Activated T-cell treated with anti-CD3 and anti-CD28 coated beads, Interleukin-2, amount 50 U/mL, for 1 hour (primary cell): ENCODE data around the gene ARHGEF16.

Experiments used
- DNase-seq: peaks from one replicate; pipeline ENCODE4 v3.0.0-alpha.2; 2020

Gene ARHGEF16

DNA sequence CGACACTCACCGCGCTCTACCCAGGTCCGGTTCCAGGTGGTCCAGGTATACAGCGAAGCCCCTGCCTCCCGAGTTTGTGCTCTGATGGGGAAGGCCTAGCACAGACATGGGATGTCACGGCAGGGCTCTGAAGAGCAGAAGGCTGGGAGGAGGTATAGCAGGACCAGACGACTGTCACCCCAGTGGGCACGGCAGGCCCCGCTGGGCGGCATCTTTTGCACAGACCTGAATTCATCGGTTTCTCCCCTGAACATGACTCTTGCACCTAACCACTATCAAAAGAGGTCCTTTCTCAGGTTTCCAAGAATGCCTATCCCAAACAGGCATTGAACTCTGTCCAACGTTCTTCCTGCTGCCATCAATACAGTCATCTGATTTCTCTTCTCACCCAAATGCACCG, 30.6 kb downstream of the ARHGEF16 start:
- DNase-seq = no peak

DNA sequence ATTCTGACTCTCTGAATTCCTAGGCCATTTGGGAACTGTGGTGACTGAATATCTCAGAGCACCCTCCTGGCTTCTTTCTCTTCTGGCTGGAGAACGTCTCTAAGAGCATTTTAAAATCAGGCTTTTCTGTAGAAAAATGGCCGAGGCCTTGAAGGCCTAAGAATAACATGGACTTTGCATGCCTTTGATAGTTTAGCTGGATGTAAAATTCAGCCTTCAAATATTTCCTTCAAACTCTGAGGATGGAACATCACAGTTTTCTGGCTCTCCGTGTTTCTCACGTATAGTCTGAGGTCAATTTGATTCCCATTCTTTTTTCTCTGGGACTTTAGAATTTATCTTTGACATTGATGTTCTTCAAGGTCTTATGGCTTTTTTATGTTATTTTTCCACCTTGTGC, 34.0 kb downstream of the ARHGEF16 start:
- DNase-seq = no peak

DNA sequence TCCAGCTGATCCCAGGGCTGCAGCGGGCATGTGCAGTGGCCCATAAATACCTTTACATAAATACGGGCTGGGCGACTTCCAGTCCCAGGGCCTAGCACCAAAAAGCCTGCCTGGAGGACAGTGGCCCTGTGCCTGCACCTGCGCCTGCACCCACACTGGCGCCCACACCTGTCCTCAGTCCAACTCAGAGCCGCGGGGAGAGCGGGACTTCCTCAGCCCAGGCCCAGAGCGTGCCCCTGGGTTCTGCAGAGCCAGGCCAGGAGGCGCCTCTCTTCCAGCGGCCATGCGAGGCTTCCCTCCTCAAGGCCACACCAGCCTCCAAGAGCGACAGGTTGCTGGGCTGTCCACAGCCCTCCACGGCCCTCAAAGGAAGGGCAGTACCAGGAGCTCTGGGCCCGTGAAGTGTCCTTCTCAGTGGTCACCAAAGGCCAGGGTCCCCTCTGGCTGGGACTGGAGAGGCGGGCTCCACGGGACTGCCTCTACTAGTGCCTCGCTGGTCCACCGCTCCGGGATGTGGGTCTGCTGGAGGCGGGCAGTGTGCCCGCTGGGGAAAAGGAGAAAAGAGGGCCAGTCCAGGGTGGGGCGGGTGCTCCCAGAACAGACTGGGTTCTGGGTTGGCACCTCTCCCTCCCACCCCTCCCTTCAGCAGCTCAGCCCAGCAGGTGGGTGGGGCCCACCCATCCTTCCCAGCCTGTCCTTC, 35.7 kb downstream of the ARHGEF16 start:
- no peak for DNase-seq

DNA sequence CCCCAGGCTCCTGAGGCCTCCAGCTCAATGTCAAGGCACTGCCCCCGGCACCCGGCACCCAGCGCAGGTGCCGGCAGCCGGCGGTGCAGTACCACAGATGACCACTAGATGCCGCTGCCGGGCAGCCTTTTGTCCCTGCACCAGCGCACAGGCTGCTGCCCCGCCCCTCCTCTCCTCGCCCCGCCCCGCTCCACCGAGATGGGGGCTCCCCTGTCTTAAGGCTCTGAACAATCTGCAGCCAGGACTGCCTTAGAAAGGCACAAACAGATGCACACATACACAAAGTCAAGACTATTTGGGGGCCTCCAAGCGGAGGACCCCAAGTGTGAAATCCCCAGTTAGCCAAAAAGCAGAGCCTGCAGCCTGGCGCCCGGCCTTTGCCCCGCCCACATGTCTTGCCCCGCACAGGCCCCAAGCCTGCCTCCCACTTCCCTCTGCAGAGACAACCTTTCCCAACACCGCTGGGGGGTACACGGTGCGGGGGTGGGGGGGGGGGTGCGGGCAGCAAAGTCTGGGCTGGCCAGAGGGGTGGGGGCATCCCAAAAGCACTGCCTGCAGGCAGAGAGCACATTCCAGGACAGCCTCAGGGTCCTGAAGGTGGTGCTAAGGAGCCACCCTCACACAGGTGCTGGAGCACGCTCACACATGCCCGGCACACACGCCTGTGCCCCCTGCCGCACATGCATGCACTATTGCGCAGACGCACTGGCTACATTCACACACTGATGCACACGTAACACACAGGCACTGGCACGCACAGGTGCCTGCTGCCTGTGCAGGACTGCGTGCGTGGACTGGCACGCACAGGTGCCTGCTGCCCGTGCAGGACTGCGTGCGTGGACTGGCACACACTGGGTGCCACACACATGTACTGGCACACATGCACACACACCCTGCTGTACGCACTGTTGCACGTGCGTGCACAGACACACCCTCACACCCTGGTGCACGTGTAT, 37.1 kb downstream of the ARHGEF16 start:
- DNase-seq = peak; percentile 89

DNA sequence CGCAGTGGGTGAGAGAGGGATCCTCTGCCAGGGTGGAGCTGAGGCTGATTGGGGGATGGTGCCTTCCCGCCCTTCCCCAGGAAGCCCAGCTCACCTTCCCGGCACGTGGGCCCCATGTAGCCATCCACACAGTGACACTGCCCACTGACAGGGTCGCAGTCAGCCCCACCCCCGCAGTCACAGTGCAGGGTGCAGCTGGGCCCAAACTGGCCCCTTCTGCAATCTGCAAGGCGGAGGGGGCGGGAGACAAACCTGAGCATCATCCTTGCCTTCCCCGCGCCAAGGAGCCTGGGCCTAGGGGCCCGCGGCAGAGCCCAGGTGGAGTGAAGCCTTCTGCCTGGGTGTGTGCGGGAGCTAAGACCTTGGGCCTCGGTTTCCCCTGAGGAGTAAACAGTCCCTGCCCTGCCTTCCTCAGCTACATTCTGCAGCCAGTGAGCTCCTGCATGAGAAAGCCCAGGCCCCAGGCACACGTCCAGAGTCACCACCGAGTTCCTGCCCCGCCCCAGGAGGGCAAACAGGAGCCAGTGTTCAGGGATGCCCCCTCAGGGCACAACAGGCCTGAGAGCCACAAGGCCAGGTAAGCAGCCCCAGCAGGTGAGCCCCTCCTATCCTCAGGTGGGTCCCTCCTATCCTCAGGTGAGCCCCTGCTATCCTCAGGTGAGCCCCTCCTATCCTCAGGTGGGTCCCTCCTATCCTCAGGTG, 38.2 kb downstream of the ARHGEF16 start:
- no peak for DNase-seq

DNA sequence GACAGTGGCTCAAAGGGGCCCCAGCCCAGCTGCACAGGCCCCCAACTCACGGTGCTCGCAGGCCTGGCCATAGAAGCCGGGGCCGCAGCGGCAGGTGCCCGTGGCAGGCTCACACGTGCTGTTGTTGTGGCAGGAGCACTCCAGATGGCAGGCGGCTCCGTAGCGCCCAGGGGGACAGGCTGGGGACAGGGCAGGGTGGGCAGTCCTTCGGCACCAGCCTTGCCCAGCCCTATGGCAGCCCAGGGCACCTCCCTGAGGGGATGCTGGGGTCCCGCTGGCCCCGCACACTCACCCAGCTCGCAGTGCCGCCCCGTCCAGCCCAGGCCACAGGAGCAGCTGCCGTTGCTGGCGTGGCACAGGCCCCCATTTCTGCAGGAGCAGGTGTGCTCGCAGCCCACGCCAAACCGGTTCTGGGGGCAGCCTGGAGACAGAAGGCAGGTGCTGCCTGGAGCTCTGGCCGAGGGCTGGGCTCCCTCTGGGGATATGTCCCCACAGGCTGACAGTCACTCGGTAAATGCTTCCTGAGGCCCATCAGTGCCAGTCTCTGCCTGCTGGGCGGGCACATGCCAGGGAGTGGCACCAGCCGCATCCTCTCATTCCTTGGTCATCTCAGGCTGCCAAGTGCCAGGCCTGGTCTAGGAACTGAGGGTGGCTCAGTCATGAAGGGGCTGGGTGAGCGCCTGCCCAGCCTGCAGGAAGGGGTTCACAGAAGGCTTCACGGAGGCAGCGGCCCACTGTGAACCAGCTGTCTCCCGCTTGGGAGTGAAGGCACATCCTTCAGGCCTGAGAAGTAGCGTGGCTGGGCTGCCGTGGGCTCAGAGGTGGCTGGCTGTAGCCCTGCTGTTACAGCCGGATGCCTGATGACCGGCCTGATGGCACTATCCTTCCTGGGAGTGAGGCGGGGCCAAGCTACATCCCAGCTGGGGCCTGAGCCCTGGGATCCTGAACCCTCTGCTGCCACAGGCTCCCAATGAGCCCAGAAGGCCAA, 40.1 kb downstream of the ARHGEF16 start:
- DNase-seq = no peak

DNA sequence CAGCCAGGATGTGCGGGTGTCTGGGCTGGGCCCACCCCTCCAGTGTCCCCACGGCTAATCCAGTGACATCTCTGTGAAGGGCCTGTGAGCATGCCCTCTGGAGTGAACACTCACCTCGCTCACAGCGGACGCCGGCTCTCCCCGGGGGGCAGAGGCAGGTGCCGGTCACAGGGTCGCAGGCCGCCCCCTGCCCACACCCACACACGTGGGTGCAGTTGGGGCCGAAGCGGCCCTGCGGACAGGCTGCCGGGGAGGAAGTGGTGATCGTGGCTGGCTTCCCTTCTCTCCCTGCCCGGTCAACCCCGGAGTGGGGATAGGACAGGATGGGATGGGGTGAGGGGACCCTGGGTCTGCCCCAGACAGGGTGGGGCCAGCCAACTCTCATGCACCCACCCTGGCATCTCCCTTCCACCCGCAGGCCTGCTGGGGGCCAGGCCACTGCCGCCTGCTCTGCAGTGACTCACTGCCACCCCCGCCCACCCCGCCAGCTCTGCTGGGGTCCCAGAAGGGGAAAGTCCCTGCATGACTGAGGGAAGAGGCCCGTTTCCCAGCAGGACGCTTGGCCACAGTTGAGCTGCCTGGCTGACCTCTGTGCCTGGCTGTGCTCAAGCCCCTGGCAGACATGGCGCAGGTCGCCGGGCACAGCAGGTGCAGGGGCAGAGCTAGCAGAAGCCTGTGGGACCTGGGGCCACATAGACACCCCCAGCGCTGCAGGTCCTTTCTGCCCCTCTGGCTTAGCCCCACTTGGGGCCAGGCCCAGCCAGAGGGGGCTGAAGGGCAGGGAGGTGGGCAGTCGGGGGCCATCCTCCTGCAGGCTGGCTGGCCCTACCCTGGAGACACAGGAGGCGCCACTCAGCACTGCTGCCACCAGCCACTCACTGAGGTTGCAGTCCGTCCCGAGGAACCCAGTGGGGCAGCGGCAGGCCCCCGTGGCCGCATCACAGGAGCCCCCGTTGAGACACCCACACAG, 41.6 kb downstream of the ARHGEF16 start:
- DNase-seq = no peak

DNA sequence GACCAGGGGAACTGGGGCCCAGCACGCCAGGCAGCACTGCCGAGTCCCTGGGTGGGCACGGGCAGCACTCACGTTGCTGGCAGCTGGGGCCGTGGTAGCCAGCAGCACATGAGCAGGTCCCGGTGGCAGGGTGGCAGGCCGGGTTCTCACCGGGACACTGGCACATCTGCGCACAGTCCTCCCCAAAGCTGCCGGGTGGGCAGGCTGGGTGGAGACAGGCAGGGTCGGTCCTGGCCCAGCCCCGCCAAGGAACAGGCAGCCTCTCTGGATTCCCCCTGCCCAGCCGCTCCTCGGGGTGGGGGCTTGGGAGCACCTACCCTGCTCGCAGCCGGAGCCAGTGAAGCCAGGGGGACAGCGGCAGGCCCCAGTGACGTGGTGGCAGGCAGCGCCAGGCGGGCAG, 42.5 kb downstream of the ARHGEF16 start:
- no peak for DNase-seq

DNA sequence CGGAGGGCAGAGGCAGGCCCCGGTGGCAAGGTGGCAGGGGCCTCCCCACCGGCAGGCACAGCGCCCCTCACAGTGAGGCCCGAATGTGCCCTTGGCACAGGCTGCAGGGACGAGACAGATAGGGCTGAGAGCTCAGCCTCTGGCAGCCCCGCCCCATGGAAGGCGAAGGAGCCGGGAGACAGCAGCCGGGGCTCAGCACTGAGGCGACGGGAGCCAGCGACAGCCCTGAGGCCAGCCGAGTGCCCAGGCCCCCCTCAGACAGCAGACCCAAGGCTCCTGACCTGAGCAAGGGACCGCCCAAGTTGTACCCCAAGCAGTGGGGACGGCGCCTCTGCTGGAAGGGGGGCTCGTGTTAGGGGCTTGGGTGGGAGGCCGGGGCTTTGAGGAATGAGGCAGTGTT, 43.1 kb downstream of the ARHGEF16 start:
- DNase-seq = no peak

DNA sequence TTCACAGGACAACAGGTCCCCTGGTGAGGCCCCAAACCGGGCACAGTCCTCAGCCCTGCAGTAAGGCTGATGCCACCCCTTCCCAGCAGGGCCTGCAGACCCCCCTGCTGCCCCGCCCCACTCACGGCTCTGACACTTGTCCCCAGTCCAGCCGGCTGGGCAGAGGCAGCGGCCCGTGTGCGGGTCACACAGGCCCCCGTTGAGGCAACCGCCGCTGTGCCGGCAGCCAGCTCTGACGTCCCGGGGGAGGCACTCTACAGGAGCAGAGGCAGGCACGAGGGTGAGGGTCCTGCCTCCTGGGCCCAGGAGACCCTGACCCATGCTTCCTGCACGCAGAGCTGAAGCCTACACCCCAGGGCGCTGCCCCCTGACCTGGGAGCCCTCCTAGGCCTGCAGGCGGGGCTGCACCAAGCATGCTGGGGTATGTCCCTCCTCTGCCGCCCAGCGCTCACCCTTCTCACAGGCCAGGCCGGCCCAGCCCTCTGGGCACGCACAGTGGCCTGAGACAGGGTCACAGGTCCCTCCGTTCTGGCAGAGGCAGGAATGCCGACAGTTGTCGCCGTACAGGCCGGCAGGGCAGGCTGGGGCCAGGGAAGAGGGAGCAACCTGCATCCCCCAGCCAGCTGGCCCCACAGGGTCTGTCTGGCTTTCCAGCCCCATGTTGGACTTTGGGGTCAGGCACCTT, 43.9 kb downstream of the ARHGEF16 start:
- DNase-seq = no peak

DNA sequence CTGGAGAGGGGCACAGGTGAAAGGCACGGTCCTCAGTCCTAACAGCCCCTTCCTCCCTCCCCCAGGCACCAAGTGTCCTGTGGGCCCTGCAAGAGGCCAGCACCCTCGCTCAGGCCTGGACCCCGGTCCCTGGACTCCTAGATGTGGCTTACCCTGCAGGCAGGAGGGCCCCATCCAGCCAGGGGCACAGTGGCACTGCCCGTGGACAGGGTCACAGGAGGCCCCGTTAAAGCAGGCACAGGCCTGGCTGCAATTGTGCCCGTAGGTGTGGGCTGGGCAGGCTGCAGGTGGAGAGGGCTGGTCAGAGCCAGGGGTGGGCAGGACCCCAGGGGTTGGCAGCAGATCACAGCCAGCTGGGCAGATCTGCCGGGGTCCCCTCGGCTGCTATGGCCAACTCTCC, 44.5 kb downstream of the ARHGEF16 start:
- DNase-seq = no peak

DNA sequence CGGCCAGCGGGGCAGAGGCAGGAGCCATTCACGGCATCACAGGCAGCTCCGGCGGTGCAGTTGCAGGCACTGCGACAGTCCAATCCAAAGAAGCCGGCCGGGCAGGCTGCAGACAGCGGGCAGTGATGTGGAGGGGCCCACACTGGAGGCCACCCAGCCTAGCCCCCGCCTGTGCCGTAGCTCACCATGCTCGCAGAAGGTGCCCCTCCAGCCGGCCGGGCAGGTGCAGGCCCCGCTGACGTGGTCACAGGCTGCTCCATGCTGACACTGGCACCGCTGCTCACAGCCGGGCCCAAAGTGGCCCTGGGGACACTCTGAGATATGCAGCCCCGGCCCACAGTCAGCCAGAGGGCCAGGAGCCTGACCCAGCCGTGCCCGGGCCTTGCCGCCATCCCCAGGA, 45.1 kb downstream of the ARHGEF16 start:
- no peak for DNase-seq

DNA sequence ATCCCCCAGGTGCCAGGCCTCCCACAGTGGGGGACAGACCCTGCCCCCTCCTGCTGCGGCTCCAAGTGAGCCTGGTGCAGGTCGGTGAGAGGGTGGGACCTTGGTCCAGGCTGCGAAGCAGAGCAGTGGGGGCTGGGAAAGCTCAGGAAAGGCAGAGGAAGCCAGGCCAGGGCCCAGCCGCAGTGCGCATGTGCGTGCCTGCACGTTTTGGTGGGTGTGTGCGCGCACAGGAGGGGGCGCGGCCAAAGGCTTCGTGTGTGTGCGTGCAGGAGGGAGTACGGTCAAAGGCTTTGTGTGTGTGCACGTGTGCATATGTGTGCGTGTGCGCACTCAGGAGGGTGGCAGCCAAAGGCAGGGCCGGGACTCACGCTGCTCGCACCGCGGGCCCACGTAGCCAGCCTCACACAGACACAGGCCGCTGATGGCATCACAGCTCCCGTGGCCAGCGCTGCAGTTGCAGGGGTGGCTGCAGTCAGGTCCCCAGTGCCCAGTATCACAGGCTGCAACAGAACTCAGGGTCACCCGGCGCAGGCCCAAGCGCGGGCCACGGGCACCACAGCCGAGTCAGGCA, 45.9 kb downstream of the ARHGEF16 start:
- DNase-seq = no peak

DNA sequence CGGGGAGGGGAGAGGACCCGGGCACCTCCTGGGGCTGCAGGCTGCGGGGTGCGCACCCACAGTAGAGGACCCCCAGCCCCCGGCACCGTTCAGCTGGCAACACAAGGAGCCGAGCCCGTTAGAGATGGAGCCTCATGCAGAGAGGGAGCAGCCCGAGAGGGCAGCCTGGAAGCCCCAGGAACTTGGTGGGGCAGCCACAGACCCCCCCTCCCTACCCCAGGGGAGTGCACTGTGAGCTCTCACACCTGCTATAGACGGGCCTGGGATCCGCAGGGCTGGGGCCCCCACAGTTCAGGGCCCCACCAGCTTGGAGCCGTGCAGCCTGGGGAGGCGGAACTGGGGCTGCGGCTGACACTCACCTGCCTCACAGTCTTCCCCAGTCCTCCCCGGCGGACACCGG, 47.0 kb downstream of the ARHGEF16 start:
- DNase-seq = no peak

DNA sequence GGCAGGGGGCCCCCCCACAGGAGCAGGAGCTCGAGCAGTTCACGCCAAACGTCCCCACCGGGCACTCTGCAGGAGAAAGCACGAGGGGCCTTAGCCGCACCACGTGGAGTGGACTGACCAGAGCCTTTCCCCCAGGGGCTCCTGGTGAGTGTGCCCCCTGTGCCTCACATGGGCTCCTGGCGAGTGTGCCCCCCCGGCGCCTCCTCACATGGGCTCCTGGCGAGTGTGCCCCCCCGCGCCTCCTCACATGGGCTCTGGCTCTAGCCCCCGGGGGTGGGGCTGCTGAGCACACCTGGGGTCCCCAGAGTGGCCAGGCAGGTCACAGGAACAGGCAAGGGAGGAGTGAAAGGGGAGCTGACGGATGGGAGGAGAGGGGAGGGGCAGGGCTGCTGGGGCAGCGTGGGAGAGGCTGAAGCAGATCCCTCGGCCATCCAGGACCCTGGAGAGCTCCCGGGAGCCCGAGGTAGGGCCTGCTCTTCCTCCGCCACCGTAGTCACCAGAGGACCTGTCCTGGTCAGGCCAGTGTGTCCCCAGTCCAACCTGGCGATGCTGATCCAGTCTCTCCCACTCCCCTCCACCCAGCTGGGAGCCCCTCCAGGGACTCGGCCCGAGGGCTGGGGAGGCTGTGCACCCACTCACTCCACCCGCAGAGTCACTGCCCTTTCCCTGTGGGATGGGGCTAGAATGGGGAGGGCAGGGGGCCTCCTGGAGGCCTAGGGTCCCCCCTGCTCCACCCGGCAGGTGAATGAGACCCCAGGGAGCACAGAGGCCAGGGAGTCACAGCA, 47.6 kb downstream of the ARHGEF16 start:
- no peak for DNase-seq

DNA sequence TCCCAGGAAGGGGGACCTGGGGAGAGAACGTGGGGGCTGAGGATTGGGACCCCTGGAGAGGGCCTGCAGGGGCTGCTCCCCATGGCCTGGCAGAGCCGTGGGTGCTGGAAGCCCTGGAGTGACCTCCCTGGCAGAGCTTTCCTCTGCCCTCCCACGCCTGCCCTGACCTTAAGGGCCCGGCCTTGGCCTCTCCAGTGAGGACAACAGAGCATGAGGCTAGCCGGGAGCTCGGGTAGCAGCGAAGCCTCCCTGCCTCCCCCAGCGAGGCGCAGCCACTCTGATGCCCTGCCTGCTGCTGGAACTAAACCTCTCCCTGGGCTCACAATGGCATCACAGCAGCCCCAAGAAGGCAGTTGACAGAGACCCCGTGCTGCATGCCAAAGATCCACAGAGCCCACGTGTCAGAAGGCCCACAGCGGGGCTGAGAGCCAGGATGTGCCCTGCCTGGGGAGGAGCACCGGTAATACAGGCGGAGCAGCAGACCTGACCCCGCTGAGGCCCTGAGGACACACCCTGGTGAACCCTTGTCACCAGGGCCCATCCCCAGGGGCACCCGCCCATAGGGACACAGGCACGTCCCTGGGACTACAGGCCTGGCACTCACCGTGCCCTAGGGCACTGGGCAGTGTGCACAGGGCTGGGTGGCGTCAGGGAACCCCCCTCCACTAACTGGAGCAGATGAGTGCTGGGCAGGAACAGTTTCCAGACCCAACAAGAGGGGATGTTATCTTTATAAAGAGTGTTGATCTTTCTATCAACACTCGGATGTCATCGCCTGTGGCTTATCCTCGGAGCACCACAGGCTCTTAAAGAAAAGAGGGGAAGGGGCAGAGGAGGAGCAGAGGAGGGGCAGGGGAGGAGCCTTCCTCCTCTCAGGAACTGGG, 48.4 kb downstream of the ARHGEF16 start:
- no peak for DNase-seq

DNA sequence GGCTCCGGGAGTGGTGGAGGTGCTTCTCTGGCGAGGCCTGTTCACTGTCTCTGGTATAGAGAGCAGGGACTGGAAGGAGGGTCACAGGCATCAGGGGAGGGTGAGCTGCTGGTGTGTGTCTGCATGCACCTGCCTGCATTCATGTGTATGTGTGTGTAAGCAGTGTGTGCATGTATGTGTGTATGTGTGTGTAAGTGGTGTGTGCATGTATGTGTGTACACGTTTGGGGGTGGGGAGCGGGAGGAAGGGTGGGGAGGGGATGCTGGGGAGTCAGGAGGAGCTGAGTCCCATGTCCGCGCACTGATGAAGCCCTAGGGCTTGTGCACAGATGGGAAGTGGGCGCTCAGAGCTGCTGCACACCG, 49.0 kb downstream of the ARHGEF16 start:
- no peak for DNase-seq

DNA sequence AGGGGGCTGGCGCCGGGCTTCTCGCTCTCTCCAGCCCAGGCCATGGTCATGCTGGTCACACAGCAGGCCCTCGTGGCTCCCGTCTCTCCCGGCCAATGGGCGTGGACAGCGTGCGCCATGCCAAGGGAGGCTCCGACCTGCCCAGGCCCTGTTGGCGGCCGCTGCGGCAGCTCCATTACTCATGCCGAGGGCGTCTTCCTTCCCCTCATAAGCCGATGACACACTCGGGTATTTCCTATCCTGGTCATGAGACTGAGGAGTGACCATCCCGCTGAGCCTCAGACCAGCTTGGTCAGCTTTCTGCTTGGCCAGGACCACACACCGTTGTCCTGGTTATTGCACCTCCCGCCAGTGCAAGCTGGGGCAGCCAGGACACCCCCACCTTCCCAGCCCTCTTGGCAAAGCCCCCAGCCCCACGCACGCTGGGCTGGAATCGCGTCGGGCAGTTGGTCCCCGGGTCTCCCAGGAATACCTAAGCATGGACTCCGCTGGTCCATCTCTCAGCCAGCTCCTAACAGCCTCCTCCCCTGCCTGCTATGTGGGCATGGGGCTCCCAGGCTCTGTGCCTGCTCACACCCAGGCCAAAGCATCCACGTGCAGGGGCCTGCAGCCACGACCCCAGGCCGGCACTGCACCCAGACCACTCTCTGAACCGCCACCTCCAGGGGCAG, 49.8 kb downstream of the ARHGEF16 start:
- DNase-seq = no peak
